Keratinocyte (primary cell): ENCODE data around the gene HTR5A. TPM values are rescaled to one million over a fixed set of nuclear protein-coding genes. Genes with fewer than 3 reads are reported as not detected.

Experiments used
- DNase-seq: peaks from one replicate; pipeline ENCODE4 v3.0.0-alpha.2; 2011; ENCODE audit warnings: low read depth, missing footprints, low spot score
- FAIRE-seq: peaks from 2 replicates; lab custom pipeline; 2011; peaks lifted over from hg19 to GRCh38; lab: Jason Lieb, UNC
- H2AFZ ChIP-seq: 2 replicates; pipeline ENCODE4 v1.6.0; 2012; ENCODE audit warnings: low read length, control low read depth, inconsistent platforms; ENCODE audit not compliant: control insufficient read depth
- H3K27ac ChIP-seq: 2 replicates; pipeline ENCODE4 v1.5.1; 2011; ENCODE audit warnings: low read length; ENCODE audit not compliant: control insufficient read depth, insufficient read depth
- H3K27me3 ChIP-seq: 3 replicates; pipeline ENCODE4 v1.6.0; 2011; ENCODE audit warnings: low read length; ENCODE audit not compliant: control insufficient read depth, insufficient read depth; ENCODE audit errors: extremely low read depth
- H3K36me3 ChIP-seq, 2 experiments: 2 replicates in 1 of 2; 3 replicates in 1 of 2; pipeline ENCODE4 v1.5.1; 2011; ENCODE audit warnings: low read length in 2 of 2, mild to moderate bottlenecking in 1 of 2; ENCODE audit not compliant: control insufficient read depth in 2 of 2, insufficient read depth in 2 of 2; ENCODE audit errors: extremely low read depth in 1 of 2
- H3K4me1 ChIP-seq: 3 replicates; pipeline ENCODE4 v1.5.1; 2011; ENCODE audit warnings: low read length; ENCODE audit not compliant: control insufficient read depth, insufficient read depth; ENCODE audit errors: extremely low read depth
- H3K4me2 ChIP-seq: 3 replicates; pipeline ENCODE4 v1.6.0; 2011; ENCODE audit warnings: low read depth, low read length; ENCODE audit not compliant: control insufficient read depth, insufficient read depth; ENCODE audit errors: extremely low read depth
- H3K4me3 ChIP-seq, 3 experiments: fragments of 200-600 bp in 1 of 3; sonication (generic) in 1 of 3; 2 replicates in 2 of 3; 3 replicates in 1 of 3; pipeline ENCODE4 v1.5.1; 2011 to 2016; ENCODE audit warnings: low read length in 3 of 3, mild to moderate bottlenecking in 3 of 3, control low read depth in 2 of 3, inconsistent platforms in 1 of 3, low read depth in 1 of 3, mixed read lengths in 1 of 3, mixed run types in 1 of 3, moderate library complexity in 1 of 3; ENCODE audit not compliant: control insufficient read depth in 2 of 3, insufficient read depth in 2 of 3; ENCODE audit errors: extremely low read depth in 1 of 3
- H3K79me2 ChIP-seq: 2 replicates; pipeline ENCODE4 v1.6.0; 2012; ENCODE audit warnings: low read length; ENCODE audit not compliant: control insufficient read depth, insufficient read depth
- H3K9ac ChIP-seq: 3 replicates; pipeline ENCODE4 v1.6.0; 2011; ENCODE audit warnings: low read length; ENCODE audit not compliant: control insufficient read depth, insufficient read depth; ENCODE audit errors: extremely low read depth
- H3K9me1 ChIP-seq: 3 replicates; pipeline ENCODE4 v1.6.0; 2011; ENCODE audit warnings: low read length; ENCODE audit not compliant: control insufficient read depth, insufficient read depth; ENCODE audit errors: extremely low read depth
- H3K9me3 ChIP-seq: 2 replicates; pipeline ENCODE4 v1.5.1; 2012; ENCODE audit warnings: low read depth, low read length; ENCODE audit not compliant: control insufficient read depth
- H4K20me1 ChIP-seq: 3 replicates; pipeline ENCODE4 v1.6.0; 2011; ENCODE audit warnings: low read length; ENCODE audit not compliant: control insufficient read depth, insufficient read depth; ENCODE audit errors: extremely low read depth
- EZH2 ChIP-seq: IDR thresholded peaks from one replicate; pipeline ENCODE4 v1.6.1; 2012; ENCODE audit warnings: inconsistent platforms, mild to moderate bottlenecking, low read length, moderate library complexity
- dilution Hi-C: fragments of 300-500 bp; cut with MboI; formaldehyde crosslinking; loops from one replicate; pipeline ENCODE4 v1.7.0; 2020; ENCODE audit warnings: low sequenced_read_pairs; ENCODE audit not compliant: extremely low pct_ligation_motif_present
- polyA plus RNA-seq, 5 experiments: library from polyadenylated mRNA; depleted of rRNA in 3 of 5; stranded (reverse) in 3 of 5; stranded (forward) in 1 of 5; unstranded in 1 of 5; fragments of >200 nt; gene quantifications; 1 replicate in 1 of 5; 2 replicates in 3 of 5; 3 replicates in 1 of 5; pipeline versions ENCODE4 v1.2.1 to v1.2.3, GENCODE V29; 2011 to 2012; ENCODE audit warnings: missing spikeins in 2 of 5, low read depth in 1 of 5, low replicate concordance in 1 of 5
- TF ChIP-seq, protein P1 (sequence below), 3 experiments: IDR thresholded peaks in 1 of 3; conservative IDR thresholded peaks in 1 of 3; optimal IDR thresholded peaks in 1 of 3; 2 replicates in 2 of 3; 3 replicates in 1 of 3; pipeline versions ENCODE3 to v1.5.1; 2011; ENCODE audit warnings: low read length in 3 of 3, mild to moderate bottlenecking in 3 of 3, moderate library complexity in 2 of 3, control low read depth in 1 of 3, inconsistent platforms in 1 of 3; ENCODE audit not compliant: insufficient read depth in 2 of 3; ENCODE audit errors: extremely low read depth in 1 of 3

The HTR5A gene
- polyA plus RNA-seq, 1 donor (not counting 4 experiments of a cell fraction or from before 2014, with no cell fraction given) = not detected

- H3K4me2 ChIP-seq = no peak overlapping the region
- H2AFZ ChIP-seq = no peak overlapping the region
- no peaks in the 10 kb centered on the region for H3K27me3 ChIP-seq
- no peaks in the 10 kb centered on the region for H3K79me2 ChIP-seq
- no peak overlapping the region for H3K27ac ChIP-seq
- FAIRE-seq (no peak), DNase-seq (no peak)
- H3K36me3 ChIP-seq = no peaks in the 10 kb centered on the region
- H4K20me1 ChIP-seq = no peaks in the 10 kb centered on the region
- no peaks in the 10 kb centered on the region for H3K9me3 ChIP-seq
- dilution Hi-C loops = no loop called here
- TF ChIP-seq EZH2 = no peak
- TF ChIP-seq, protein P1, sequence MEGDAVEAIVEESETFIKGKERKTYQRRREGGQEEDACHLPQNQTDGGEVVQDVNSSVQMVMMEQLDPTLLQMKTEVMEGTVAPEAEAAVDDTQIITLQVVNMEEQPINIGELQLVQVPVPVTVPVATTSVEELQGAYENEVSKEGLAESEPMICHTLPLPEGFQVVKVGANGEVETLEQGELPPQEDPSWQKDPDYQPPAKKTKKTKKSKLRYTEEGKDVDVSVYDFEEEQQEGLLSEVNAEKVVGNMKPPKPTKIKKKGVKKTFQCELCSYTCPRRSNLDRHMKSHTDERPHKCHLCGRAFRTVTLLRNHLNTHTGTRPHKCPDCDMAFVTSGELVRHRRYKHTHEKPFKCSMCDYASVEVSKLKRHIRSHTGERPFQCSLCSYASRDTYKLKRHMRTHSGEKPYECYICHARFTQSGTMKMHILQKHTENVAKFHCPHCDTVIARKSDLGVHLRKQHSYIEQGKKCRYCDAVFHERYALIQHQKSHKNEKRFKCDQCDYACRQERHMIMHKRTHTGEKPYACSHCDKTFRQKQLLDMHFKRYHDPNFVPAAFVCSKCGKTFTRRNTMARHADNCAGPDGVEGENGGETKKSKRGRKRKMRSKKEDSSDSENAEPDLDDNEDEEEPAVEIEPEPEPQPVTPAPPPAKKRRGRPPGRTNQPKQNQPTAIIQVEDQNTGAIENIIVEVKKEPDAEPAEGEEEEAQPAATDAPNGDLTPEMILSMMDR (optimal IDR thresholded peaks at IDR 0.05 in 1 of 3, IDR thresholded peaks at IDR 0.05 in 1 of 3, conservative IDR thresholded peaks at IDR 0.05 in 1 of 3; ENCODE audit: extremely low read depth in 1 of 3, insufficient read depth in 2 of 3, low read length in 3 of 3) = no peak
- no peak overlapping the region for H3K4me3 ChIP-seq
- no peaks in the 10 kb centered on the region for H3K4me1 ChIP-seq
- H3K9me1 ChIP-seq = no peaks in the 10 kb centered on the region
- no peak overlapping the region for H3K9ac ChIP-seq
Measured at GRCh38 chr7:155106356-155106755, 36.2 kb downstream of the HTR5A start.

- Histone ChIP-seq H2AFZ (no peak overlapping the region), H3K27ac (no peak overlapping the region), H3K4me2 (no peak overlapping the region), H3K4me3 (no peak overlapping the region), H3K27me3 (no peaks in the 10 kb centered on the region), H3K9ac (no peak overlapping the region), H3K36me3 (no peaks in the 10 kb centered on the region), H3K9me3 (no peaks in the 10 kb centered on the region), H3K4me1 (no peaks in the 10 kb centered on the region), H3K79me2 (no peaks in the 10 kb centered on the region), H3K9me1 (no peaks in the 10 kb centered on the region), H4K20me1 (no peaks in the 10 kb centered on the region)
- TF ChIP-seq EZH2 = no peak
- TF ChIP-seq, protein P1 (optimal IDR thresholded peaks at IDR 0.05 in 1 of 3, IDR thresholded peaks at IDR 0.05 in 1 of 3, conservative IDR thresholded peaks at IDR 0.05 in 1 of 3; ENCODE audit: extremely low read depth in 1 of 3, insufficient read depth in 2 of 3, low read length in 3 of 3) = no peak
- no peak for FAIRE-seq
- dilution Hi-C loops = no loop called here
- no peak for DNase-seq
Measured at GRCh38 chr7:155107126-155107525, 37.0 kb downstream of the HTR5A start.
